ENCODE data around the gene SLC25A43.

The SLC25A43 gene

DNA sequence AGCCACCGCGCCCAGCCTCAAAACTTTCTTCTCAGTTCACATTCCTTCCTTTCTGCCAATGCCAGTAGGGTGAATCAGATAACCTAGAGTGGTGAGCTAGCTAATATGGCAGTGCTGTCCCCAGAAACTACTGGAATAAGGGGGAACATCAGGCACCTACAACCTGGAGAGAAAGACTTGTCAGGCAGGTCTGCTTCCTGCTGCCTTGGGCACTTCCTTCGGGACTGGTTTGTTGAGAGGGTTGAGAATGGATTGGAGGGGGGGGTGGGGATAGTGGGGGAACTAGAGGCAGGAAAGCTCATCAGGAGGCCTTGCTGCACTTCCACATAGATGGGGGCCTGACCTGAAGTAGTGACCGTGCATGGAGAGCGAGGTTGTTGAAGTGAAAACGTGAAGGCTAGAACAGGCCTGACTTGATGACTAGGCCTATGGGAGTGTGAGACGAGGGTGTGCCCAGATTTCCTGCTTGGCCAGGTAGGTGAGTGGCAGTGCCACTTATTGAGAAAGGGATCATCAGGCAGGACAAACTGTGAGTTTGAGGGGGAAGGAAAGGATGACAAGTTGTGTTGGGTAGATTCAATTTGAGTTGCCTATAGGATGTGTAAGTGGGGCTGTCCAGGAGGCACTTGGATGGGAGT, 102.5 kb downstream of the SLC25A43 start:
- DNase-seq, result no peak

DNA sequence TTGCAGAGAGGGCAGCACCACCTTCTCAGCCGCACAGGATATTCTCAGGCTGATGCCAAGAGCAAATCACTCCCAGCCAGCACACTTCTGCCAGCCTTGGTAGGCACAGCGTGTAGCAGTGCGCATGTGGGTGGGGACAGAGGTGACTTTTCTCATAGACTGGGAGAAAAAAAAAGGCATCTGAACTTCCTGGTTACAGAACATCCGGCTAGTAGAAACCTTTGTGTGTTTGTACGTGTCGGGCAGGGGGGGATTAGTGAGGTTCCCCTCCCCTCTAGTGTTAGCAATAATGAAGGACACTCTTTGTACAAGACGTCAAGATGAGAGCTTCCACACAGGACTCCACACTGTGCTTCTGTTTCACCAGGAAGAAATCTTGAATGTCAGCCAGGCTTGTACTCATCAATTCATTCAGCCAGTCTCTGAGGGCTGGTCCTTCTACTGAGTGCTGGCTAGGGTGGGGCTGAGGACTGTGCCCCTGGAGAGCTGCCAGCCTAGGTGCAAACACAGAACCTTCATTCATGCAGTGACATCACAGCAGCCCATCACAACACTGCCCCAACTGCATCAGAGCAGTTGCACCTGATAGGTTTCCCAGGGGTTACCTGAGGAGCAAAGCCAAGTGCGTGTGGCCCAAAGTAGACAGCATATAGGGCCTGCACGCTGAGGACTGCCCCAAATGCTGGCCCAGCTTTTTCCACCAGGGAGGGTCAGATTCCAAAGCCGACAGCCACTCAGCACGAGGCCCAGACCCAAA, 103.8 kb downstream of the SLC25A43 start:
- no peak for DNase-seq

DNA sequence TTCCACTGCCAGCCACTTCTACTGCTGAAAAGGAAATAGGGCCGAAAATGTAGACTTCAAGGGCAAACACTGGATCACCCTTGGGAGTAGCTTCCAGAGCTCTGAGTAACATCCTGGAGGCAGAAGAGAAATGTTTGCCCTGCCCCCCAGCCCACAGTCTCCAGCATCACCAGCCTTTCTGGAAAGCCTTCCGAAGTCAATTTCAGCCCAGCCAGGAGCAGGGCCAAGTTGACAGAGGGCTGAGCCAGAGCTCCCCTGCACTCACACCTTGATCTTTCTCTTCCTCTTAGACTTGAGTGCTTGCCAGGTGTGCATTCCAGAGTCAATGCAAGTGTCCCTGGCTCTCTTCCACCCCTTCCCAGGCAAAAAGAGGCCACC, 104.3 kb downstream of the SLC25A43 start:
- DNase-seq, result no peak

Data from stimulated activated CD4-positive, alpha-beta T cell treated with anti-CD3 and anti-CD28 coated beads, Interleukin-2, amount 100 ng/mL, for 48 hours (primary cell).